ENCODE measurements around the gene TMEM54. TPM values are rescaled to one million over a fixed set of nuclear protein-coding genes. Genes with fewer than 3 reads are reported as not detected.

TMEM54 gene
- total RNA-seq, 1 donor from 2014 or later = 1.0 TPM

GRCh38 chr1:32855861-32856617 is 45.1 kb downstream of the TMEM54 start:
- H3K36me3 Mint-ChIP-seq (ENCODE audit: low read depth) = peaks cover 41% of the 10 kb centered on the region
- no peaks in the 10 kb centered on the region for H3K27me3 Mint-ChIP-seq (ENCODE audit: insufficient read depth)
- H3K4me1 Mint-ChIP-seq (ENCODE audit: low read depth) = no peaks in the 10 kb centered on the region

GRCh38 chr1:32848354-32849063 is 52.7 kb downstream of the TMEM54 start:
- no peak for DNase-seq (ENCODE audit: low spot score)
- Mint-ChIP-seq H3K4me3 (no peak overlapping the region), H3K36me3 (ENCODE audit: low read depth) (peaks cover 27% of the 10 kb centered on the region), H3K27ac (no peak overlapping the region), H3K9me3 (no peaks in the 10 kb centered on the region), H3K27me3 (ENCODE audit: insufficient read depth) (no peaks in the 10 kb centered on the region), H3K4me1 (ENCODE audit: low read depth) (no peaks in the 10 kb centered on the region)
- intact Hi-C loops (cut with micrococcal nuclease) = no loop called here

More at GRCh38 chr1:32855861-32856617, 45.1 kb downstream of the TMEM54 start:
- Mint-ChIP-seq H3K9me3 (no peaks in the 10 kb centered on the region), H3K4me3 (no peak overlapping the region), H3K27ac (no peak overlapping the region)
- DNase-seq (ENCODE audit: low spot score) = no peak
- intact Hi-C loops (cut with micrococcal nuclease) = no loop called here

Other genes with a start within 250 kb of the TMEM54 start
- gene SYNC, start 198.6 kb downstream of the TMEM54 start, total RNA-seq = 0.05 TPM in 1 of 2 replicates, not detected in the other
- gene YARS1, start 84.0 kb downstream of the TMEM54 start, total RNA-seq = 205 and 225 TPM in 2 replicates
- gene S100PBP, start 83.7 kb downstream of the TMEM54 start, total RNA-seq = 48.8 and 55.8 TPM in 2 replicates
- not detected in 2 replicates for gene FNDC5, start 30.5 kb downstream of the TMEM54 start, total RNA-seq
- gene HPCA, start 14.9 kb downstream of the TMEM54 start, total RNA-seq = 0.20 TPM in 1 of 2 replicates, not detected in the other
- gene RNF19B, start 63.4 kb upstream of the TMEM54 start, total RNA-seq = 52.1 and 56.5 TPM in 2 replicates
- 387 and 400 TPM in 2 replicates for gene AK2, start 135.5 kb upstream of the TMEM54 start, total RNA-seq
- gene AZIN2, start 179.8 kb upstream of the TMEM54 start, total RNA-seq = 1.1 and 1.4 TPM in 2 replicates

All from activated T-helper 1 cell treated with anti-CD3 and anti-CD28 coated beads, Interleukin-12 subunit alpha, Interleukin-12 subunit beta, Interleukin-2, Interleukin-4 antibody, amounts not matched to agents 30 ng/mL and 10 ng/mL and 1 ng/mL, durations not matched to agents 14 hours and 24 hours and 36 hours (primary cell).